OCI-LY1 (cell line): ENCODE data around the gene FIBP.
A peak's percentile ranks its signal among the peaks of the same experiment; 100 is the strongest.

Experiments
- H2AFZ ChIP-seq: fragments of 200-600 bp; sonication (generic), shearing (Covaris generic); 2 replicates; pipeline ENCODE4 v1.6.0; 2014; ENCODE audit warnings: antibody characterized with exemption, mild to moderate bottlenecking, low read length
- H3F3A ChIP-seq: fragments of 200-600 bp; sonication (generic), shearing (Covaris generic); 2 replicates; pipeline ENCODE4 v1.6.0; 2014; ENCODE audit warnings: mild to moderate bottlenecking, antibody characterized with exemption, low read length, moderate library complexity; ENCODE audit not compliant: insufficient read depth
- H3K27ac ChIP-seq: fragments of 200-600 bp; sonication (generic); 2 replicates; pipeline ENCODE4 v1.5.1; 2014; ENCODE audit warnings: low read length, mixed run types, mild to moderate bottlenecking, low read depth; ENCODE audit not compliant: poor library complexity, severe bottlenecking
- H3K27me3 ChIP-seq: fragments of 200-600 bp; sonication (generic); 2 replicates; pipeline ENCODE4 v1.6.0; 2014; ENCODE audit warnings: antibody characterized with exemption, mild to moderate bottlenecking, low read length, moderate library complexity; ENCODE audit not compliant: insufficient read depth
- H3K36me3 ChIP-seq: fragments of 200-600 bp; sonication (generic); 2 replicates; pipeline ENCODE4 v1.6.1; 2014; ENCODE audit warnings: mild to moderate bottlenecking, antibody characterized with exemption, low read length, moderate library complexity, mixed read lengths; ENCODE audit not compliant: insufficient read depth
- H3K4me1 ChIP-seq: fragments of 200-600 bp; sonication (generic); 2 replicates; pipeline ENCODE4 v1.5.1; 2014; ENCODE audit warnings: mild to moderate bottlenecking, low read length, moderate library complexity; ENCODE audit not compliant: insufficient read depth, severe bottlenecking
- H3K4me2 ChIP-seq: fragments of 200-600 bp; sonication (generic), shearing (Covaris generic); 2 replicates; pipeline ENCODE4 v1.6.1; 2014; ENCODE audit warnings: low read length
- H3K4me3 ChIP-seq: fragments of 200-600 bp; sonication (generic); 2 replicates; pipeline ENCODE4 v1.5.1; 2014; ENCODE audit warnings: low read length, low read depth, mild to moderate bottlenecking, mixed read lengths; ENCODE audit not compliant: poor library complexity, severe bottlenecking
- H3K79me2 ChIP-seq: fragments of 200-600 bp; shearing (Covaris generic); 2 replicates; pipeline ENCODE4 v1.6.1; 2016; ENCODE audit warnings: mixed run types, low read length, mixed read lengths; ENCODE audit not compliant: insufficient read depth
- H3K9ac ChIP-seq: fragments of 200-600 bp; sonication (generic), shearing (Covaris generic); 2 replicates; pipeline ENCODE4 v1.6.1; 2014; ENCODE audit warnings: mild to moderate bottlenecking, low read length, mixed read lengths
- H3K9me2 ChIP-seq: fragments of 200-600 bp; sonication (generic), shearing (Covaris generic); 2 replicates; pipeline ENCODE4 v1.6.1; 2014; ENCODE audit warnings: low read depth, mild to moderate bottlenecking, low read length, mixed read lengths
- H3K9me3 ChIP-seq: fragments of 200-600 bp; shearing (Covaris generic); 2 replicates; pipeline ENCODE4 v1.6.1; 2014; ENCODE audit warnings: low read length, mixed read lengths
- H4K20me1 ChIP-seq: fragments of 200-600 bp; sonication (generic), shearing (Covaris generic); 2 replicates; pipeline ENCODE4 v1.6.0; 2016; ENCODE audit warnings: mild to moderate bottlenecking, low read length; ENCODE audit not compliant: insufficient read depth
- EZH2 ChIP-seq: fragments of 200-600 bp; sonication (generic), shearing (Covaris generic); IDR thresholded peaks from 2 replicates; pipeline ENCODE4 v1.8.0; 2017; ENCODE audit warnings: borderline replicate concordance, mixed run types, mild to moderate bottlenecking, antibody characterized with exemption, low read length, moderate library complexity, mixed read lengths
- TF ChIP-seq, protein P1 (sequence below): fragments of 200-600 bp; sonication (generic), shearing (Covaris generic); IDR thresholded peaks from 2 replicates; pipeline ENCODE4 v1.5.1; 2017; ENCODE audit warnings: mild to moderate bottlenecking, antibody characterized with exemption, low read length, moderate library complexity, mixed read lengths

The FIBP gene

DNA sequence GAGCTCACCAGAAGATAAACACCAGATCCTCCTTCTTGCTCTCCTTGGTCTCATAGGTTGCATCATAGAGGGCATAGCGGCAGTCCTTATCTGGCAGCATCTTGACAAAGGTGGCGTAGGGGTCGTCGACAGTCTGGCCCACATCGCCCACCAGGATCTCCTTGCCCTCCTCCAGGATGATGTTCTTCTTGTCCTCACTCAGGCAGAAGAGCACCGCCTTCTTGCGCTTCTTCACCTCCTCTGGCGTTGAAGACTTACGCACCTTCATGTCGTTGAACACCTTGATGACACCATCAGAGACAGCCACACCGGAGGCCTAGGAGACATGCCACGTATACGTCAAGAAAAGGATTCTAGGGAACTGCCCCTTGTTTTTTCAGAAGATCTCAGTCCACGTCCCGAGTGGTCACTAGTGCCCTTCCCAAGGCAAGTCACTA, 32.3 kb downstream of the FIBP start:
- H3K27me3 ChIP-seq = no peaks in the 10 kb centered on the region
- H2AFZ ChIP-seq = no peak overlapping the region
- peaks cover 5% of the 10 kb centered on the region; the same call in 1 of the 2 replicates for H4K20me1 ChIP-seq
- TF ChIP-seq, protein P1, sequence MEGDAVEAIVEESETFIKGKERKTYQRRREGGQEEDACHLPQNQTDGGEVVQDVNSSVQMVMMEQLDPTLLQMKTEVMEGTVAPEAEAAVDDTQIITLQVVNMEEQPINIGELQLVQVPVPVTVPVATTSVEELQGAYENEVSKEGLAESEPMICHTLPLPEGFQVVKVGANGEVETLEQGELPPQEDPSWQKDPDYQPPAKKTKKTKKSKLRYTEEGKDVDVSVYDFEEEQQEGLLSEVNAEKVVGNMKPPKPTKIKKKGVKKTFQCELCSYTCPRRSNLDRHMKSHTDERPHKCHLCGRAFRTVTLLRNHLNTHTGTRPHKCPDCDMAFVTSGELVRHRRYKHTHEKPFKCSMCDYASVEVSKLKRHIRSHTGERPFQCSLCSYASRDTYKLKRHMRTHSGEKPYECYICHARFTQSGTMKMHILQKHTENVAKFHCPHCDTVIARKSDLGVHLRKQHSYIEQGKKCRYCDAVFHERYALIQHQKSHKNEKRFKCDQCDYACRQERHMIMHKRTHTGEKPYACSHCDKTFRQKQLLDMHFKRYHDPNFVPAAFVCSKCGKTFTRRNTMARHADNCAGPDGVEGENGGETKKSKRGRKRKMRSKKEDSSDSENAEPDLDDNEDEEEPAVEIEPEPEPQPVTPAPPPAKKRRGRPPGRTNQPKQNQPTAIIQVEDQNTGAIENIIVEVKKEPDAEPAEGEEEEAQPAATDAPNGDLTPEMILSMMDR = no peak
- no peak for TF ChIP-seq EZH2
- no peaks in the 10 kb centered on the region for H3K9me3 ChIP-seq
- H3K9ac ChIP-seq = no peak overlapping the region; the same call in 1 of the 2 replicates
- H3K4me3 ChIP-seq = peak overlapping the region; percentile 99
- H3K36me3 ChIP-seq = peaks cover 66% of the 10 kb centered on the region
- peaks cover 20% of the 10 kb centered on the region for H3K4me1 ChIP-seq
- no peaks in the 10 kb centered on the region for H3K9me2 ChIP-seq
- peak overlapping the region; percentile 97 for H3K4me2 ChIP-seq
- H3K27ac ChIP-seq = no peak overlapping the region
- peaks cover 18% of the 10 kb centered on the region for H3K79me2 ChIP-seq
- 0 out of 2 replicates have a peak, but pooled peaks cover 5% of the 10 kb centered on the region for H3F3A ChIP-seq

DNA sequence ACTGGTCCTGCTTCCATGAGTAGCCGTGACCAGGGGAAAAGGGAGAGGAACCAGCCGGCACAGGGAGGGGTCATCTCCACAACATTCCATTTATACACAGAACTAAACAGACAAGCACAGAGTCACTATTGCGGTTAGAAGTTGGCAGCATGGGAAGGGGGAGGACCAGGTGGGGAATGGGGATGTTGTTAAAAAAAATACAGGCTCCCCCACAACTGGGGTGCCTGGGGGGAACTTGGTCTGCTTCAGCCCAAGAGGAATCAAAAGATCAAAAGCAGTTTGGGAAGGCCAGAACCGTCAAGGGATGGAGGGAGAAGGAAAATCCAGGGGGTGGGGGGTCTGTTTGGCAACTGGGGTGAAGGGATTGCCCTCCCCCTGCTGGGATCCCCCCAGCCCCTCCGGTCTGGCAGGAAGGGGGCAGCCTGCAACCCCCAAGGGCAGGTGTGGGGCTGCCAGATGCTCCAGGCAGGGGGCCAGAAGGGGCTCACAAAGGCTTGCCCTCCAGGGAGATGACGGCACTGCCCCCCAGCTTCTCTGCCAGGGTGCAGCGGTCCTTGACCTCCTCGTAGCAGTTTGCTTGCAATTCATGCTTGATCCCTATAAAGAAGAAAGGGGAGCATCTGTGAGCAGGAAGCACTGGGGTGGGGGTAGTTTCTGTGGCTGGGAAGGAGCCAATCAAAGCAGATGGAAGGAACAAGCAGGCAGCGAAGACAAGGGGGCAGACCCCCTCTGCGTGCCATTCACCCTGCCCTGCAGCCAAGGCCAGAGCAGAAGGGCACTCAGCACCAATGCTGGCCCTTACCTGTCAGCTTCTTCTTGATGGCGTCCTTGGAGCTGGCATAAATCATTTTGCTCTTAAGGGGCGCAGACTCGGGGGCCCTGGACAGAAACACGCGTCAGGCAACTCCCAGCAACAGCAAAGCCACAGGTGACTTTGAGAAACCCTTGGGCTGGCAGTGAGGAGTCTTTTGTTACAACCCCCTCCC, 33.1 kb downstream of the FIBP start:
- Histone ChIP-seq H3K4me1 (peaks cover 20% of the 10 kb centered on the region), H3K4me3 (no peak overlapping the region), H3F3A (0 out of 2 replicates have a peak, but pooled peaks cover 5% of the 10 kb centered on the region), H3K27ac (no peak overlapping the region), H3K9ac (no peak overlapping the region), H4K20me1 (peaks cover 5% of the 10 kb centered on the region; the same call in 1 of the 2 replicates), H3K9me3 (no peaks in the 10 kb centered on the region), H3K27me3 (no peaks in the 10 kb centered on the region), H3K4me2 (no peak overlapping the region), H3K79me2 (peaks cover 17% of the 10 kb centered on the region), H3K36me3 (peaks cover 67% of the 10 kb centered on the region), H3K9me2 (no peaks in the 10 kb centered on the region), H2AFZ (no peak overlapping the region)
- TF ChIP-seq, protein P1 = no peak
- no peak for TF ChIP-seq EZH2

DNA sequence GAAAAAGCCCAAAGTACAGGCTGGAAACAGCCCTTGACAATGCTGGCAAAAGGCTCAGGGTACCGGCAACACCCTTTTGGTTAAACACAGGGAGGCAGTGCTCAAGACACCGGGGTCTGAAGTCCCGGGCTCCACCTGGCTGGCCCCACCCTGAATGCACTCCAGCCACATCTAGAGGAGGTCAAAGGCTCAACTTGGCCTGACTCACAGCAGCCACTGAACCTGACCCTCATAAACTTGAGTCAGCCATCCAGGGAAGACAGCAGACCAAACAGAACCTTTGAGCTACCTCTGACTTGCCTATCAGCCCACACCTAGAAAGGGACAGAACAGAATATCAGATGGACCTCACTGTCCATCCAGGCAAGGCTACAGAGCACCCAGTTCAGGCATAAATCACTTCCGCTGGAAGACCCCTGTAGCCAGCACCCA, 34.1 kb downstream of the FIBP start:
- no peaks in the 10 kb centered on the region for H3K27me3 ChIP-seq
- no peak overlapping the region for H2AFZ ChIP-seq
- no peak overlapping the region for H3K4me2 ChIP-seq
- no peaks in the 10 kb centered on the region for H3K9me3 ChIP-seq
- no peak overlapping the region for H3K4me3 ChIP-seq
- H3K9ac ChIP-seq = no peak overlapping the region
- 0 out of 2 replicates have a peak, but pooled peaks cover 5% of the 10 kb centered on the region for H3F3A ChIP-seq
- H3K79me2 ChIP-seq = peaks cover 17% of the 10 kb centered on the region
- no peak for TF ChIP-seq EZH2
- TF ChIP-seq, protein P1 = no peak
- H3K36me3 ChIP-seq = peaks cover 67% of the 10 kb centered on the region
- no peaks in the 10 kb centered on the region for H3K9me2 ChIP-seq
- H3K4me1 ChIP-seq = peaks cover 15% of the 10 kb centered on the region
- H4K20me1 ChIP-seq = peaks cover 5% of the 10 kb centered on the region; the same call in 1 of the 2 replicates
- H3K27ac ChIP-seq = no peak overlapping the region
